B cell (primary cell): ENCODE data around the gene TMSB4X. TPM values are rescaled to one million over a fixed set of nuclear protein-coding genes. Genes with fewer than 3 reads are reported as not detected.

Source experiments
- ATAC-seq: fragments of 200-7000 bp; cut with Tn5 transposase; one replicate; pipeline ENCODE4 v1.10.0; 2021; ENCODE audit warnings: low read depth, mild to moderate bottlenecking, moderate number of reproducible peaks, moderate library complexity
- CTCF ChIA-PET: fragments of 350-600 bp; sonication (Branson Sonifier 250); formaldehyde crosslinking; loops from one replicate; lab custom pipeline; 2021; ENCODE audit warnings: antibody characterized with exemption, inconsistent platforms; lab: Charles Lee
- POLR2A ChIA-PET: fragments of 350-600 bp; sonication (Branson Sonifier 250); formaldehyde crosslinking; loops from one replicate; lab custom pipeline; 2021; ENCODE audit warnings: antibody characterized with exemption; lab: Charles Lee
- DNase-seq: peaks from one replicate; pipeline ENCODE4 v3.0.0; 2013
- H2AFZ ChIP-seq: 2 replicates; pipeline ENCODE4 v1.6.1; 2012; ENCODE audit warnings: mild to moderate bottlenecking, low read depth, low read length; ENCODE audit not compliant: insufficient read depth, poor library complexity, severe bottlenecking
- H3K27ac ChIP-seq, 2 donors: 1 replicate in 1 of 2; 2 replicates in 1 of 2; pipeline ENCODE4 v1.5.1; 2012 to 2013; ENCODE audit warnings: low read length in 2 of 2, mild to moderate bottlenecking in 2 of 2, moderate library complexity in 1 of 2
- H3K27me3 ChIP-seq, 4 experiments: fragments of 200-600 bp in 1 of 4; sonication (generic) in 1 of 4; replicated peaks in 1 of 4; 1 replicate in 2 of 4; 2 replicates in 2 of 4; pipeline versions ENCODE4 v1.6.1 to v1.7.0; 2013 to 2016; ENCODE audit warnings: low read length in 3 of 4, mild to moderate bottlenecking in 2 of 4, mixed read lengths in 1 of 4, moderate library complexity in 1 of 4; ENCODE audit not compliant: insufficient read depth in 4 of 4, control insufficient read depth in 3 of 4; ENCODE audit errors: control extremely low read depth in 1 of 4
- H3K36me3 ChIP-seq, 2 experiments: replicated peaks in 1 of 2; 1 replicate in 1 of 2; 2 replicates in 1 of 2; pipeline versions ENCODE4 v1.6.1 to v1.7.1; 2013; ENCODE audit warnings: low read length in 1 of 2; ENCODE audit not compliant: insufficient read depth in 2 of 2, control insufficient read depth in 1 of 2; ENCODE audit errors: control extremely low read depth in 1 of 2, extremely low read depth in 1 of 2
- H3K4me1 ChIP-seq, 2 donors: fragments of 200-600 bp in 1 of 2; sonication (generic) in 1 of 2; 1 replicate in 1 of 2; 2 replicates in 1 of 2; pipeline versions ENCODE4 v1.5.1 to v1.6.1; 2013 to 2017; ENCODE audit warnings: low read length in 2 of 2; ENCODE audit not compliant: control insufficient read depth in 2 of 2, insufficient read depth in 2 of 2
- H3K4me2 ChIP-seq: replicated peaks from 2 replicates; pipeline ENCODE3; 2012; ENCODE audit warnings: mild to moderate bottlenecking, low read depth, low read length; ENCODE audit not compliant: poor library complexity, severe bottlenecking
- H3K4me3 ChIP-seq, 5 experiments: fragments of 200-600 bp in 1 of 5; sonication (generic) in 1 of 5; 1 replicate in 3 of 5; 2 replicates in 2 of 5; pipeline versions ENCODE4 v1.5.1 to v1.7.0; 2011 to 2016; ENCODE audit warnings: low read length in 4 of 5, mild to moderate bottlenecking in 4 of 5, low read depth in 2 of 5, control low read depth in 1 of 5, moderate library complexity in 1 of 5; ENCODE audit not compliant: insufficient read depth in 1 of 5; ENCODE audit errors: control extremely low read depth in 1 of 5, extremely low read depth in 1 of 5
- H3K79me2 ChIP-seq: fragments of 200-600 bp; sonication (generic); one replicate; pipeline ENCODE4 v1.6.0; 2016; ENCODE audit warnings: low read length; ENCODE audit not compliant: control insufficient read depth, insufficient read depth
- H3K9ac ChIP-seq: fragments of 200-600 bp; sonication (generic); 2 replicates; pipeline ENCODE4 v1.6.1; 2017; ENCODE audit warnings: mild to moderate bottlenecking, low read length, moderate library complexity
- H3K9me3 ChIP-seq, 3 donors: one replicate each; pipeline versions ENCODE4 v1.6.1 to v1.7.1; 2013; ENCODE audit warnings: low read length in 2 of 3; ENCODE audit not compliant: control insufficient read depth in 2 of 3, insufficient read depth in 1 of 3; ENCODE audit errors: control extremely low read depth in 1 of 3
- H4K20me1 ChIP-seq: 2 replicates; pipeline ENCODE4 v1.6.0; 2012; ENCODE audit warnings: mild to moderate bottlenecking, low read length; ENCODE audit not compliant: insufficient read depth, control insufficient read depth, poor library complexity, severe bottlenecking
- H3K27ac Mint-ChIP-seq: one replicate; pipeline ENCODE4 v1.8.0; 2021; ENCODE audit warnings: mixed read lengths
- H3K27me3 Mint-ChIP-seq: one replicate; pipeline ENCODE4 v1.8.0; 2021; ENCODE audit warnings: mixed read lengths
- H3K4me1 Mint-ChIP-seq: one replicate; pipeline ENCODE4 v1.8.0; 2021; ENCODE audit warnings: mixed read lengths
- H3K4me3 Mint-ChIP-seq: one replicate; pipeline ENCODE4 v1.8.0; 2021; ENCODE audit warnings: mixed read lengths
- H3K9me3 Mint-ChIP-seq: one replicate; pipeline ENCODE4 v1.8.0; 2022; ENCODE audit warnings: mixed read lengths; ENCODE audit not compliant: insufficient read depth
- EZH2 ChIP-seq: IDR thresholded peaks from 2 replicates; pipeline ENCODE4 v1.6.1; 2012; ENCODE audit warnings: borderline replicate concordance, low read depth, mild to moderate bottlenecking, moderate library complexity, low read length; ENCODE audit not compliant: insufficient read depth, poor library complexity, severe bottlenecking
- WGBS: methylation state at CpG from one replicate; pipeline ENCODE4 v1.1.5; 2013; ENCODE audit warnings: missing lambda C conversion rate; ENCODE audit not compliant: insufficient coverage; 5-methylcytosine and 5-hydroxymethylcytosine counted together
- intact Hi-C: fragments of 100-400 bp; cut with micrococcal nuclease; formaldehyde crosslinking; loops from one replicate; pipeline ENCODE4 v1.10.0; 2022
- polyA plus RNA-seq: library from polyadenylated mRNA; depleted of rRNA; stranded (reverse); fragments of >200 nt; gene quantifications from 2 replicates; pipeline ENCODE4 v1.2.3, GENCODE V29; 2012
- total RNA-seq, 2 donors: library from RNA; stranded (reverse); fragments of 120-200 nt in 1 of 2; gene quantifications; 1 replicate in 1 of 2; 2 replicates in 1 of 2; pipeline versions ENCODE4 v1.2.3 to v1.2.4, GENCODE V29; 2013 to 2022
- TF ChIP-seq, protein P1 (sequence below): fragments of 200-600 bp; IDR thresholded peaks from one replicate; pipeline ENCODE4 v1.8.0; 2022; ENCODE audit warnings: antibody characterized with exemption, mild to moderate bottlenecking

The TMSB4X gene
- total and polyA plus RNA-seq, 2 donors (not counting 1 experiment from before 2014, with no cell fraction given) = 2,550 to 4,850 TPM

DNA sequence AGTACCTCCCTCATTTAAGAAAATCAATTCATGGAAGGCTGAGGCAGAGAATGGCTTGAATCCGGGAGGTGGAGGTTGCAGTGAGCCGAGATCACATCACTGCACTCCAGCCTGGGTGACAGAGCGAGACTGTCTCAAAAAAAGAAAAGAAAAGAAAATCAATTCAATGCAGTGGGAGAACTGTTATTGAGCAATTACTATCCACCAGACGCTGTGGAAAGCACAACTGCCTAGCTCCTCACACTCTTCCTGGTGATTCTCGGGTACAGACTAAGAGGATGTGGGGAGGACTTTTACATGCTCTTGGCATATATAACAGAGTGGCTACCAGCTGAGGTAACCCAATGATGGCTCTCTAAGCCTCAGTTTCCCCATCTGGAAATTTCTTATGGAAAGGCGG lies 2.7 kb upstream of the TMSB4X start:
- no peak for ATAC-seq
- H3K36me3 ChIP-seq = peaks cover 0 to 16% of the 10 kb centered on the region in 2 experiments
- peak overlapping the region; percentile 82 to 89 for H3K27ac ChIP-seq
- Mint-ChIP-seq H3K27ac (peak overlapping the region; percentile 97), H3K27me3 (no peaks in the 10 kb centered on the region), H3K9me3 (no peaks in the 10 kb centered on the region), H3K4me3 (peak overlapping the region; percentile 84), H3K4me1 (peaks cover 53% of the 10 kb centered on the region)
- H3K27me3 ChIP-seq = no peaks in the 10 kb centered on the region
- peaks cover 13% of the 10 kb centered on the region for H4K20me1 ChIP-seq
- peak overlapping the region; percentile 70 for H3K4me2 ChIP-seq
- POLR2A ChIA-PET = interaction anchor here (0.7 to 11.7 kb wide), 4 partner anchors 15 to 321 kb away, joined by 3 to 136 read pairs (median 130); no protein-coding TSS in a partner anchor
- H3K4me1 ChIP-seq = peaks cover 47 to 55% of the 10 kb centered on the region in 2 donors
- peak overlapping the region; percentile 36 for H3K9ac ChIP-seq
- CTCF ChIA-PET = interaction anchor here (4.0 to 15.8 kb wide), 4 partner anchors 15 to 516 kb away, joined by 15 to 214 read pairs (median 34); no protein-coding TSS in a partner anchor
- no peaks in the 10 kb centered on the region for H3K9me3 ChIP-seq
- TF ChIP-seq, protein P1, sequence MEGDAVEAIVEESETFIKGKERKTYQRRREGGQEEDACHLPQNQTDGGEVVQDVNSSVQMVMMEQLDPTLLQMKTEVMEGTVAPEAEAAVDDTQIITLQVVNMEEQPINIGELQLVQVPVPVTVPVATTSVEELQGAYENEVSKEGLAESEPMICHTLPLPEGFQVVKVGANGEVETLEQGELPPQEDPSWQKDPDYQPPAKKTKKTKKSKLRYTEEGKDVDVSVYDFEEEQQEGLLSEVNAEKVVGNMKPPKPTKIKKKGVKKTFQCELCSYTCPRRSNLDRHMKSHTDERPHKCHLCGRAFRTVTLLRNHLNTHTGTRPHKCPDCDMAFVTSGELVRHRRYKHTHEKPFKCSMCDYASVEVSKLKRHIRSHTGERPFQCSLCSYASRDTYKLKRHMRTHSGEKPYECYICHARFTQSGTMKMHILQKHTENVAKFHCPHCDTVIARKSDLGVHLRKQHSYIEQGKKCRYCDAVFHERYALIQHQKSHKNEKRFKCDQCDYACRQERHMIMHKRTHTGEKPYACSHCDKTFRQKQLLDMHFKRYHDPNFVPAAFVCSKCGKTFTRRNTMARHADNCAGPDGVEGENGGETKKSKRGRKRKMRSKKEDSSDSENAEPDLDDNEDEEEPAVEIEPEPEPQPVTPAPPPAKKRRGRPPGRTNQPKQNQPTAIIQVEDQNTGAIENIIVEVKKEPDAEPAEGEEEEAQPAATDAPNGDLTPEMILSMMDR = no peak
- no peak for TF ChIP-seq EZH2
- peaks cover 45% of the 10 kb centered on the region for H3K79me2 ChIP-seq
- H2AFZ ChIP-seq = no peak overlapping the region
- intact Hi-C loops = loop anchor here (10.0 kb wide), 2 partner anchors 283 to 373 kb away; no protein-coding TSS in a partner anchor
- DNase-seq = no peak
- H3K4me3 ChIP-seq = peak overlapping the region in 4 of 5 experiments; percentile 29 to 46 (median 34)
- no CpG with 5 or more reads among the region's 6 CpGs for WGBS

DNA sequence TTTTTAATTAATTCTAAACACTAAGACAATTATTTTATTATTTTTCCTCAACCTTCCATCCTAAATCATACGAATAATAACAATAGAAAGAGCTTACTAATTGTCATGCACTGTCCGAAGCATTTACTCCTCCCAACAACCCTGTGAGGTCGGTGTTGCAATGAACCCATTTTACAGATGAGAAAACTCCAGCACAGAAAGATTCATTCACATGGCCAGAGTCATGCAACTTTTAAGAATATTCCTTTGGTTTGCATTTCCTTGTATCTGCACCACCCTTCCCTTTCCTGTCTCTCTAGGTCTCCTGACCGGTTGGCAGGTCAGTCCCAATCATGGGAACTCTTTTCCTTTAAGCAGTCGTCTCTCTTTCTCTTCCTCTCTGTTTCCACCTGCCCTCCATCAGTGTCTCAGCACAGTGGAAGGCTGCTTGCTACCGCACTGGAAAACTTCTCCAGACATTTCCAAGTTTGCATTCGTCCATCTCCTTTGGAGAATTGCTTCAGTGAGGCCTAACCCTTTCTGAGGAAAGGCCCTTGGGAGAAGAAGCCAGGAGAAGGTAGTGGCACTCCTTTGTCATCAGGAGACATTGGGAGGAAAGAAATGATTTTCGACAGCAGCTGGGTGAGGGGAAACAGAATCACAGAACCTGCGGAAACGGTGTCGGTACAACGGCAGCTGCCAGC lies 1.9 kb upstream of the TMSB4X start:
- Histone ChIP-seq H3K9ac (peak overlapping the region; percentile 86), H2AFZ (peak overlapping the region; percentile 28)
- CTCF ChIA-PET = interaction anchor here (1.0 to 15.8 kb wide), 9 partner anchors 16 to 515 kb away, joined by 3 to 214 read pairs (median 21); no protein-coding TSS in a partner anchor

More for the DNA sequence above, 1.9 kb upstream of the TMSB4X start:
- Mint-ChIP-seq H3K4me3 (peak overlapping the region; percentile 99), H3K27me3 (no peaks in the 10 kb centered on the region), H3K4me1 (peaks cover 53% of the 10 kb centered on the region), H3K9me3 (no peaks in the 10 kb centered on the region), H3K27ac (peak overlapping the region; percentile 98)
- Histone ChIP-seq H3K27ac (peak overlapping the region; percentile 84 to 86), H4K20me1 (peaks cover 13% of the 10 kb centered on the region), H3K9me3 (no peaks in the 10 kb centered on the region), H3K79me2 (peaks cover 42% of the 10 kb centered on the region), H3K4me1 (peaks cover 46 to 50% of the 10 kb centered on the region in 2 donors), H3K4me3 (peak overlapping the region; percentile 85 to 91 (median 87)), H3K4me2 (peak overlapping the region; percentile 64), H3K36me3 (peaks cover 0 to 19% of the 10 kb centered on the region in 2 experiments), H3K27me3 (no peaks in the 10 kb centered on the region)
- POLR2A ChIA-PET = interaction anchor here (1.0 to 11.7 kb wide), 5 partner anchors 15 to 514 kb away, joined by 4 to 136 read pairs (median 129); no protein-coding TSS in a partner anchor
- no peak for DNase-seq
- intact Hi-C loops = loop anchor here (1.0 to 10.0 kb wide), 3 partner anchors 16 to 372 kb away; no protein-coding TSS in a partner anchor
- no peak for ATAC-seq
- TF ChIP-seq, protein P1 = no peak
- TF ChIP-seq EZH2 = no peak
- 20% methylated on average over 9 of the region's 12 CpGs for WGBS
